IPS-18a (cell line): ENCODE measurements around the gene CTDSPL2.

Source experiments
- H3K27ac ChIP-seq: one replicate; pipeline ENCODE4 v1.5.1; 2013; ENCODE audit warnings: low read length
- H3K27me3 ChIP-seq: one replicate; pipeline ENCODE4 v1.6.1; 2013; ENCODE audit warnings: mild to moderate bottlenecking, low read length; ENCODE audit not compliant: control insufficient read depth, insufficient read depth
- H3K36me3 ChIP-seq: one replicate; pipeline ENCODE4 v1.6.1; 2013; ENCODE audit warnings: low read depth, low read length; ENCODE audit not compliant: control insufficient read depth
- H3K4me1 ChIP-seq: one replicate; pipeline ENCODE4 v1.6.1; 2013; ENCODE audit warnings: low read depth, low read length; ENCODE audit not compliant: control insufficient read depth
- H3K4me3 ChIP-seq: one replicate; pipeline ENCODE4 v1.5.1; 2013; ENCODE audit warnings: low read length
- H3K9ac ChIP-seq: one replicate; pipeline ENCODE4 v1.6.1; 2013; ENCODE audit warnings: mild to moderate bottlenecking, low read length, moderate library complexity
- H3K9me3 ChIP-seq: one replicate; pipeline ENCODE4 v1.6.1; 2013; ENCODE audit warnings: low read depth, low read length; ENCODE audit not compliant: control insufficient read depth

CTDSPL2 gene

DNA sequence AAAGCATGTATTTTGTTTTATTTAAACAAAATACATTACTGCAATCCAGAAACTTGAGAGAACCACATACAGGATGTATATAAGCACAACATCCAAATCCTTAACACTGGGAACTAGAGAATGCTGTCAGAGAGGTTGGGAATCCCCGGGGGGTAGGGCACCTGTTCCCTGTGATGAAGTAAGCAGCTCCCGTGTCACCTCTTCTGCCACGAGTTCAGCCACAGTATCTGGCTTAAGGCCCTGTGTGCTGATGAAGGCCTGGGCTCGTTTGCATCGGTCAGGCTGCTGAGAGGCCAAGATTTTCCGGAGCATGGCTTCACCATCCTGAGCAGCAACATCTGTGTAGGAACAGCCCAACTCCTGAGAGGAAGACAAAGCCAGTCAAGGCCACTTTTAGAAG is 146.0 kb downstream of the CTDSPL2 start:
- Histone ChIP-seq H3K4me1 (no peaks in the 10 kb centered on the region), H3K36me3 (peaks cover 7% of the 10 kb centered on the region), H3K27me3 (no peaks in the 10 kb centered on the region), H3K4me3 (no peak overlapping the region), H3K27ac (no peak overlapping the region), H3K9ac (no peak overlapping the region), H3K9me3 (no peaks in the 10 kb centered on the region)

DNA sequence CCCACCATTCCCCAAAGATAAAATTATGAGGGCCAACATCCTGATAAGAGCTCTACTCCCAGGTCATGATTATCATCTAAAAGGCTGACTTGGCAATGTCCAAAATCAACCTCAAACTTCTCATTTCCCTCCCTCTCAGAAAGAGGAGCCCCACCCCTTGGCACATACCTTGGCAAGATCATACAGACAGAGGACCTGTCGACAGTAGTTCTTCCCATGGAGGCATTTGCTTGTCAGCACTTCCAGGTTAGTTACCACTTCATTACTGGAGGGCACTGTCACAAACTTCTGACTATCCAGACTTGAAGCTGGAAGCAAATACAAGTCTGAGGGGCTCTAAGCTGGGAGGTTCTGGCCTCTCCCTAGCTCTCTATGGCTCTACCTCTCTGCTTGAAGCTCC is 147.3 kb downstream of the CTDSPL2 start:
- no peaks in the 10 kb centered on the region for H3K9me3 ChIP-seq
- H3K4me3 ChIP-seq: no peak overlapping the region
- no peaks in the 10 kb centered on the region for H3K4me1 ChIP-seq
- peaks cover 7% of the 10 kb centered on the region for H3K36me3 ChIP-seq
- no peaks in the 10 kb centered on the region for H3K27me3 ChIP-seq
- H3K27ac ChIP-seq: no peak overlapping the region
- H3K9ac ChIP-seq: no peak overlapping the region
